BE2C (cell line): ENCODE results near the gene DTNB.
A peak's percentile ranks its signal among the peaks of the same experiment; 100 is the strongest.
"Not testable (repeated sequence)": the region's sequence is repeated elsewhere in the genome, so short reads cannot be mapped to it uniquely, and the experiment has no call there.

Experiments used
- DNase-seq: peaks from one replicate; pipeline ENCODE4 v3.0.0-alpha.2; 2020
- H3K27me3 ChIP-seq: fragments of 250-450 bp; sonication (Bioruptor Pico); 2 replicates; pipeline ENCODE4 v1.5.1; 2020; ENCODE audit warnings: mild to moderate bottlenecking
- H3K36me3 ChIP-seq: fragments of 250-450 bp; sonication (Bioruptor Pico); 2 replicates; pipeline ENCODE4 v1.5.1; 2020; ENCODE audit warnings: mild to moderate bottlenecking
- H3K4me1 ChIP-seq: fragments of 250-450 bp; sonication (Bioruptor Pico); 2 replicates; pipeline ENCODE4 v1.5.1; 2020
- H3K4me3 ChIP-seq: 2 replicates; pipeline ENCODE4 v1.5.1; 2011; ENCODE audit warnings: low read depth, low read length
- H3K9me3 ChIP-seq: fragments of 250-450 bp; sonication (Bioruptor Pico); 2 replicates; pipeline ENCODE4 v1.5.1; 2020
- TF ChIP-seq, protein P1 (sequence below): IDR thresholded peaks from 2 replicates; pipeline ENCODE4 v1.5.1; 2012; ENCODE audit warnings: mild to moderate bottlenecking, low read depth, low read length

Gene DTNB

DNA sequence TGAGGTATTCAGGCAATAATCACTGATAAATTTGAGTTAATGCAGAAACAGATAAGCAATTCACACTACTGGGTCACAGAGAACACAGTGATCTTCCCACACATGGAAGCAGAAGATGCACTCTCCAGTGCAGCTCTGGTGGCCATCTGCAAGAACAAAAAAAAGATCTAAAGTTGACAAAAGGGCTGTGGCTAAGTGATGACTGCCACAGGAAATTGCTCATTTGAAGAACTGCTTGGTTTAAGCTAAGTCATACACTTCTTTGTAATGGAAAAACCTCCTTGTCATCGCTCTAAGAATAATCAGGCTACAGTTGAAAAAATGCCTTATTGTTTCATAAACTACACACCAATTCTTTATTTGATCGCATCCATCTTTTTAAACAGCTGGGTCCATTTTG is 115.1 kb downstream of the DTNB start:
- 0 out of 2 replicates have a peak, but pooled peaks cover 2% of the 10 kb centered on the region for H3K36me3 ChIP-seq
- no peak overlapping the region for H3K4me3 ChIP-seq
- no peaks in the 10 kb centered on the region; the same call in 1 of the 2 replicates for H3K9me3 ChIP-seq
- TF ChIP-seq, protein P1, sequence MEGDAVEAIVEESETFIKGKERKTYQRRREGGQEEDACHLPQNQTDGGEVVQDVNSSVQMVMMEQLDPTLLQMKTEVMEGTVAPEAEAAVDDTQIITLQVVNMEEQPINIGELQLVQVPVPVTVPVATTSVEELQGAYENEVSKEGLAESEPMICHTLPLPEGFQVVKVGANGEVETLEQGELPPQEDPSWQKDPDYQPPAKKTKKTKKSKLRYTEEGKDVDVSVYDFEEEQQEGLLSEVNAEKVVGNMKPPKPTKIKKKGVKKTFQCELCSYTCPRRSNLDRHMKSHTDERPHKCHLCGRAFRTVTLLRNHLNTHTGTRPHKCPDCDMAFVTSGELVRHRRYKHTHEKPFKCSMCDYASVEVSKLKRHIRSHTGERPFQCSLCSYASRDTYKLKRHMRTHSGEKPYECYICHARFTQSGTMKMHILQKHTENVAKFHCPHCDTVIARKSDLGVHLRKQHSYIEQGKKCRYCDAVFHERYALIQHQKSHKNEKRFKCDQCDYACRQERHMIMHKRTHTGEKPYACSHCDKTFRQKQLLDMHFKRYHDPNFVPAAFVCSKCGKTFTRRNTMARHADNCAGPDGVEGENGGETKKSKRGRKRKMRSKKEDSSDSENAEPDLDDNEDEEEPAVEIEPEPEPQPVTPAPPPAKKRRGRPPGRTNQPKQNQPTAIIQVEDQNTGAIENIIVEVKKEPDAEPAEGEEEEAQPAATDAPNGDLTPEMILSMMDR, result no peak
- H3K4me1 ChIP-seq, result 0 out of 2 replicates have a peak, but pooled peaks cover 3% of the 10 kb centered on the region
- DNase-seq, result no peak
- no peaks in the 10 kb centered on the region for H3K27me3 ChIP-seq

- DNase-seq, result no peak
- no peaks in the 10 kb centered on the region; the same call in 1 of the 2 replicates for H3K9me3 ChIP-seq
- 0 out of 2 replicates have a peak, but pooled peaks cover 3% of the 10 kb centered on the region for H3K4me1 ChIP-seq
These were observed 116.0 kb downstream of the DTNB start for GRCh38 chr2:25557179-25558036.

GRCh38 chr2:25552318-25552717 is 121.1 kb downstream of the DTNB start:
- H3K36me3 ChIP-seq, result 0 out of 2 replicates have a peak, but pooled peaks cover 2% of the 10 kb centered on the region
- H3K4me1 ChIP-seq, result peaks cover 6% of the 10 kb centered on the region
- H3K9me3 ChIP-seq, result no peaks in the 10 kb centered on the region
- no peak for DNase-seq
- no peak overlapping the region for H3K4me3 ChIP-seq
- TF ChIP-seq, protein P1, result no peak
- H3K27me3 ChIP-seq, result no peaks in the 10 kb centered on the region

More at GRCh38 chr2:25557179-25558036, 116.0 kb downstream of the DTNB start:
- Histone ChIP-seq H3K4me3 (no peak overlapping the region), H3K27me3 (no peaks in the 10 kb centered on the region), H3K36me3 (0 out of 2 replicates have a peak, but pooled peaks cover 2% of the 10 kb centered on the region)
- TF ChIP-seq, protein P1, result no peak

DNA sequence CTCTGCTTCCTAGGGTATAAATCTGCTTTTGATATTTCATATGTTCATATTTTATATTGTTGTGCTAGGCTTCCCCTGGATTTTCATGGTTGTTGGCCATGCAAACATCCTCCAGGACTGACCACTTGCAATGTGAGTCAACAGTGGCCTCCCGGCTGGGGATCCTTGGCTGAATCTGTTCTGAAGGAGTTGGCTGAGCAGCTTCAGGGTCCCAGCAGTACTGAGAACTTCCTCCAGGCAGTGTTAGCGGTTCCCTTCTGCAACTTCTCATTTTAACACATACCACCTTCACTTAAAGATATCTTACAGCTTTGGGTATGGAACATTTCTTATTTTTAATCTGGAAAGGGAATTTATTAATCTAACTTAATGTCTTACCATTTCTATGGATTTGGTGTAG is 122.1 kb downstream of the DTNB start:
- DNase-seq, result no peak

DNA sequence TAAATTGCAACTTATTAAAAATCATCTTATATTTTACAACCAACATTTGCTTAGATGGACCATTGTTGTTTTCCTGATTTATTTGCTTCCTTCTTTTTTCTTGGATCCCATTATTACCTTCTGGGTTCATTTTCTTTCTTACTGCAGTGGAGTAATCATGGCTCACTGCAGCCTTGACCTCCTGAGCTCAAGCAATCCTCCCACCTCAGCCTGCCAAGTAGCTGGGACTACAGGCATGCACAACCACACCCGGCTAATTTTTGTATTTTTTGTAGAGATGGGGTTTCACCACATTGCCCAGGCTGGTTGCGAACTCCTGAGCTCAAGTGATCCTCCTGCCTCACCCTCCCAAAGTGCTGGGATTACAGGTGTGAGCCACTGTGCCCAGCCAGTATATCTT is 123.8 kb downstream of the DTNB start:
- DNase-seq, H3K4me3 ChIP-seq, H3K36me3 ChIP-seq, H3K9me3 ChIP-seq, H3K4me1 ChIP-seq, H3K27me3 ChIP-seq: not testable (repeated sequence)

More for the DNA sequence above, 122.1 kb downstream of the DTNB start:
- TF ChIP-seq, protein P1, result no peak
- Histone ChIP-seq H3K36me3 (no peaks in the 10 kb centered on the region), H3K4me3 (no peak overlapping the region), H3K4me1 (peaks cover 6% of the 10 kb centered on the region), H3K9me3 (no peaks in the 10 kb centered on the region), H3K27me3 (no peaks in the 10 kb centered on the region)

DNA sequence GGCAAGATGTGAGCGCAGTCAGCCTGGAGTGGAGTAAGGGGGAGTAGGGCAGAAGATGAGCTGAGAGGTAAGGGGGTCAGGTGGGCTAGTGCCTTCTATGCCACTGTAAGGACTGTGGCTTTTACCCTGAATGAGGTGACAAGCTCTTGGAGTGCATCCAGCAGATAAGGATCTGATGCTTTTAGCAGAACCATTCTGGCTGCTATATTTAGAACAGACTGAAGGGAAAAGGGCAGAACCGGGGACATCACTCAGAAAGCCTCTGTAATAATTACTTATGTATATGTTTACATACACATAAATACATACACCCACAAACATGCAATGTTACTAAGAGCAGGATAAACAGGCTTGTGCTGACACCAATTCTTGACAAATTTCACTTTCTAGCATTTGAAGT is 124.8 kb downstream of the DTNB start:
- H3K4me1 ChIP-seq, result peaks cover 6% of the 10 kb centered on the region
- H3K4me3 ChIP-seq, result no peak overlapping the region
- H3K27me3 ChIP-seq, result no peaks in the 10 kb centered on the region
- no peaks in the 10 kb centered on the region for H3K9me3 ChIP-seq
- peak; percentile 73 for DNase-seq
- TF ChIP-seq, protein P1, result no peak
- no peaks in the 10 kb centered on the region for H3K36me3 ChIP-seq
